Measurements from ENCODE around the gene KCNIP3. TPM values are rescaled to one million over a fixed set of nuclear protein-coding genes. Genes with fewer than 3 reads are reported as not detected.

The KCNIP3 gene
- total RNA-seq, 1 experiment from 2014 or later: 5.8 TPM

- no peak for DNase-seq (ENCODE audit: low read depth)
Measured at GRCh38 chr2:95312543-95313201, 15.5 kb downstream of the KCNIP3 start.

- no peak for DNase-seq (ENCODE audit: low read depth)
Measured at GRCh38 chr2:95313296-95314131, 16.4 kb downstream of the KCNIP3 start.

- DNase-seq (ENCODE audit: low read depth): no peak
Measured at GRCh38 chr2:95314598-95314963, 17.4 kb downstream of the KCNIP3 start.

GRCh38 chr2:95314964-95315611 is 17.9 kb downstream of the KCNIP3 start:
- peak; percentile 76 for DNase-seq (ENCODE audit: low read depth)

DNA sequence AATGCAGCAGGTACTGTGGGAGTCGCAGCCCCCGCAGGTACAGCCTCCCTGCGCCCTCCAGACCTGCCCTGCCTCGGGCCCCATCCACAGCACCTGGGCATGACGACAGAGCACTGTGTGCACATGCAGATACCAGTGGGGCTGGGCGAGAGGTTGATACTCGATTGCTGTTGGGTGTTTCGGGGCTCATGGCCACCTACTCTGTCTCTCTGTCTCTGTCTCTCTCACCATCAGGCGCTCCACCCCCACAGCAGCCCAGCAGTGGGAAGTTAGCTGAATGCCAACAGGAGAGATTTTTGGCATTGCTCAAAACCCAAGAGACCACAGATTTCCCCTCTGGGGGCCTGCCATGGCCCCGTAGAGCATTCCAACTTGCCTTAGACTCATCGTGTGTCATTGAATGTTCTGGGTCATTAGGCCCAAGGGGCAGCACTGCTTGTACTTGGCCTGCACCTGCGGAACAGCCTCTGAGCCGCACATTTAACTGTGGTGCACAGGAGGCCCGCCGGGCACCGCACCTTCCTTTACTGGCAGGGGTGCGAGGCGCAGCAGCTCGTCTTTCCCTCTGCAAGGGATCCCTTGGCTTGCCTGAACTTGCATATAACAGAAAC is 18.8 kb downstream of the KCNIP3 start:
- peak; percentile 98 for DNase-seq (ENCODE audit: low read depth)

DNA sequence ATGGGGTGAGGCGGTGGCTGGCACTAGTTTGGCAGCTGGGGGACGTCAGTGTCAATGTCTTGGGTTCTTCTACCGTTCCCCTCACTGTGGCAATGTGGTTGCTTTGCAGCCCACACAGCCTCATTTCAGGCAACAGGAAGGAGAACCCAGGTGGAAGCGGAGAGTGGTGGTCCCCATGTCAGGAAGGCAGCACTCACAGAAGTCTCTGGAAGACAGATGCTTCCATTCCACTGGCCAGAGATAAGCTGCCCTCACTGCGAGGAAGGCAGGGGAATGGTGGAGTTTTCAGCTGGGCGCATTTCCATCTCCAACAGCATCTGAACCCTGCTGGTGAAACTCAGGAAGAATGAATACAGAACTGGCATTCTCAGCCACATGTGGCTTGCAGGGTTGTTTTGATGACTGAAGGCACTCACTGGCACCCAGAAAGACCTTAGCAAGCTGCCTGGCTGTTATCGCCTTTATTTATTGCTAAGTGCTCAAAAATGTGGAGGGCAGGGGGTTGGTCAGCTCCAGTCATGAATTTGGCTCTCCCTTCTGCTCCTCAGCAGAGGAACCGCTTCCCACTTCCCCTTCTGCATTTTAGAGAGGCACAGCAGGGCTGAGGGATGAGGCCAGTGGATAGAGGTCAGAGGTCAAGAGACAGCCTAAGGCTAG is 19.4 kb downstream of the KCNIP3 start:
- DNase-seq (ENCODE audit: low read depth): peak; percentile 93

DNA sequence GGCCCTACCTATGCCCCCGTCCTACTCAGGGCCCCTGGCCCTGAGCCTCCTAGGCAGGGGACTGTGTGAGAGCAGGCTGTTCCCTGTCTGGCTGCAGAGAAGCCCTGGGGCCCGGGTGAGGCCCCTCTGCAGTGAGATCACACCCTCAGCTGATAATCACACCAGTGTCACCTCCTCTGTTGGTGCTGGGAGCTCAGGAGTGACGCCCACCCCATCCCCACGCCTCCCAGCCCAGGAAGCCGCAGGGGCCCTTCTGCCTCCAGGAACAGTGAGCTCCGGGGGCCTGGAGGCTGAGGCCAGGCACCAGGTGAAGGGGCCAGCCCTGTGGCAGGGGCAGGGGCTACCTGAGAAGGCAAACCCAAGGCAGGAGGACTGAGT is 20.0 kb downstream of the KCNIP3 start:
- no peak for DNase-seq (ENCODE audit: low read depth)

- no peak for DNase-seq (ENCODE audit: low read depth)
Measured at GRCh38 chr2:95317665-95318425, 20.7 kb downstream of the KCNIP3 start.

DNA sequence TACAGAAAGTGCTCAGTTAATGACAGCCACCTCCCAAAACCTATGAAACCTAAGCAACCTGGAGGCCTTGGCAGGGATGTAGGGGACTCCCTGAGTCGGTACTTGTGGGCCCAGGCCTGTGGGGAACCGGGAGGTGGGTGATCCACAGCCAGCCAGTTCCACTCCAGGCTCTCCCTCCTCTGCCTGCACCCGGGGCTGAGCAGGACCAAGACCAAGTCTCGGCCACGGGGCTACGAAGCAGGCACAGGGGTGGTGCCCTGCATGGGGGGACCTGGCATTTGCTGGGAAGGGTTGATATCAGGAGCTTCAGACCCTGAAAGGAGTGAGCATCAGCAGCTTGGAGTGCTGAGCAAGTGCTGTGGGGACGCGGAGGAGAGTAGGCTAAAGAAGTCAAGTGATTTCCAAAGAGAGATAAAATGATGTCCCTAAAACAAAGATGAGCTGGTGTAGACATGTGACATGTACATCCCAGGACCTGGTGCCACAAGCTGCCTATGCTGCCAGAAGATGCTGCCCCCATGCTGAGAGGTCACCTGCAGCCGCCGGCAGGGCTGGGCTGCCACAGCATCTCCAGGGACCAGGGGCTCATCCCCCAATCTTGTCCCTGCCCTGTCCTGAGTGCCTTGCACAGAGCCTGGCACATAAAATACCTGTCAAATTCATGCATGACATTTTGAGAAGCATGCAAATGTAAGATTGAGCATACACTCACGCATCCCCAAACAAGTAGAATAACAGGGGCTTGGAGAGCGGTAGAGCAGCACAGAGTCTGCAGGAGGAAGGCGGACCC is 21.5 kb downstream of the KCNIP3 start:
- no peak for DNase-seq (ENCODE audit: low read depth)

- DNase-seq (ENCODE audit: low read depth): no peak
Measured at GRCh38 chr2:95319481-95320343, 22.6 kb downstream of the KCNIP3 start.

GRCh38 chr2:95320344-95320712 is 23.2 kb downstream of the KCNIP3 start:
- no peak for DNase-seq (ENCODE audit: low read depth)

DNA sequence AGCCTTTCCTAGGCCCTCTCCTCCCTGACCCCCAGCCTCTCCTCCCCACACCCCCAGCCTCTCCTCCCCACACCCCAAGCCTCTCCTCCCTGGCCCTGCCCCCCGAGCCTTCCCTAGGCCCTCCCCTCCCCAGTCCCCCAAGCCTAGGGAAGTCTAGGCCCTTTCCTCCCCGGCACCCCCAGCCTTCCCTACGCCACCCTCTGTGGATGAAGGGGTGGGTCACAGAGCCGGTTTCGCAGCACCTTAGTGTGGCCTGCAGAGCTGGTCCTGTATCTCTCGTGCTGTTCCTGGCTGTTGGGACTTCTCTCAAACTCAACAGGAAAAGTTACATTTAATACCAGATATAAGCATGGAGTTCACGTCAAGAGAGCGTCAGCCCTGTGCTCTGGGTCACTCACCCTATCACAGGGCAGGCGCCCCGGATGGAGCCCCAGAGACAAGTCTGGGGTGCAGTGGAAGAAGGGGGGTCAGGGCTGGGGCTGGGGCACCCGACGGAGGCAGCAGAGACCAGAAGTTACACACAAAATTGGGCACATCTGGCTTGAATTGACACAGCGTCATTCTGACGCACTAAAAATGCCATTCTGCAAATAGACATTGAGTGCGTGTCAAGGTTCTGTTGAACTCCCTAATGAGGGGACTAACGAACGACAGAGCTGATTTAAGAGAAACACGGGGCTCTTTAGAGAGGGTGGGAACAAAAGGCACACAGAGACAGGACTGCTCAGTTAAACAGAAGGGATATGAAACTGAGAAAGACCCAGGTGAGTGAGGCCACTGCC is 24.0 kb downstream of the KCNIP3 start:
- no peak for DNase-seq (ENCODE audit: low read depth)

- DNase-seq (ENCODE audit: low read depth): peak; percentile 47
Measured at GRCh38 chr2:95323347-95324155, 26.4 kb downstream of the KCNIP3 start.

DNA sequence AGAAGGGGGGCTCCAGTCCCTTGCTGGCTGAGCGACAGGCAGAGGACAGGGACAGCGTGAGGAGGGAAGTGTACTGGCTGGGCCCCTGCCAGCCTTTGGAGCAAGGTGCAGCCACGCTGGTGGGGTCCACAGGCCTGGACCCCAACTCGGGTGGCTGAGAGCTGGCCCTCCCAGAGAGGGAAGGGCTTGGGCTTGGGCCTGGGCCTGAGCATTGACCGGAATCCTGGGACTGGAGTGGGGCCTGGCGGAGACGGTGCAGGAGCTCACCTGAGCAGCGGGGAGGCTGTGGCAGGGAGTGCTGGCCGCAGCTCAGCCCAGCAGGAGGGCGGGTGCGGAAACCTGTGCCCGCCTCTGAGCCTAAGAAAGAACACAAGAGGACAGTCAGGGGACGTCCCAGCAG is 27.9 kb downstream of the KCNIP3 start:
- DNase-seq (ENCODE audit: low read depth): no peak

DNA sequence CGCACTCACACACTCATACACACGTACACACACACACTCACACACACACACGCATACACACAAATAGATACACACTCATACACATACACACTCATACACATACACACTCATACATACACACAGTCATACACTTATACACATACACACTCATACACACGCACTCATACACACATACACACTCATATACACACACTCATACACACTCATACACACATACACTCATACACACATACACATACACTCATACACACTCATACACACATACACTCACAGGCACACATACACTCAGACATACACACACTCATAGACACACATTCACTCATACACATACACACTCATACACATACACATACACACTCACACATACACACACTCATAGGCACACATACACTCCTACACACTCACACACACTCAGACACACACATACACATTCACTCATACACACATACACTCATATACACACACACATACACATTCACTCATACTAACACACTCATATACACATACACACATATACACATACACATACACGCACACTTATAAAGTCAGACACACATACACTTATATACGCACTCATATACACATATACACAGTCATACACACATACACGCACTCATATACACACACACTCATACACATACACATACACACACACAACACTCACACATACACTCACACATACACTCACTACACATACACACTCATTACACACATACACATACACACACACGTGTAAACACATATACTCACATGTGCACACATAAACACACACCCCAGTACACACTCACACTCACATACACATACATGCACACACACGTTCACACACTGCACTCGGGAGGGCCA is 28.7 kb downstream of the KCNIP3 start:
- no peak for DNase-seq (ENCODE audit: low read depth)

DNA sequence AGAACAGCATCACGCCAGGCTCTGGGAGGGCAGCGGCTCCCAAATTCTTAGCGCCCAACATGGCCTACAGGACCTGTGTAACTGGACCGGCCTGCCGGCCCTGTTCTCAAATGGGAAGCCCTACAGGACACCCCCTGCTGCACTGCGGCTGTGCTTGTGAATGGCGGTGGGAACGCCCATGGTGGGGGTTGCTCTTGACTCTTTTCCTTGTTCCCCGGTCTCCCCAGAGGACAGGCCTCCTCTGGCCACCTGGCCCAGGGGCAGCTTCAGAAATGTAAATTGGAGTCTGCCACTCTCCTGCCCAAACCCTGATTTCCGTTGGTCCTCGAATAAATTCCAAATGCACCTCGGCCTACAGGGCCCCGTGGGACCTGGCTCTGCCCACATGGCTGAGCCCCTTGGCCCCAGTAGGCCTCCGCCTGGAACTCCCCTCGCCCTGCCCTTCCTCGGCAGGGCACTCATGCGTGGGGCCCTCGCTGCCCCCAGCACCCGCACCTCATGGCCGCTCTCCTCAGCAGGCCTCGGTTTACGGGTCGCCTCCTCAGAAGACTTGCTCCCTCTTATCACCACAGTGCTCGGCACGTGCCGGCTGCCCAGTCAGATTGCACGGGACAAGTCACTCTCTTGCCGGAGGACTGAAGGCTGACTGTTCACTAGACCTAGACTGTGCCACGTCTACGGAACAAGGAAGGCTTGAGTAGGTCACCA is 29.4 kb downstream of the KCNIP3 start:
- no peak for DNase-seq (ENCODE audit: low read depth)
